Colonic mucosa (tissue), 4 donors: ENCODE data around the gene ISOC2. TPM values are rescaled to one million over a fixed set of nuclear protein-coding genes. Genes with fewer than 3 reads are reported as not detected.

Source experiments
- DNase-seq: peaks from one replicate; pipeline ENCODE4 v3.0.0-alpha.2; 2020
- H3K27ac ChIP-seq: fragments of 200-600 bp; one replicate; pipeline ENCODE4 v1.8.0; 2021
- H3K27me3 ChIP-seq: fragments of 200-600 bp; one replicate; pipeline ENCODE4 v1.8.0; 2021
- H3K36me3 ChIP-seq: fragments of 200-600 bp; one replicate; pipeline ENCODE4 v1.8.0; 2021
- H3K4me1 ChIP-seq: fragments of 200-600 bp; one replicate; pipeline ENCODE4 v1.8.0; 2021; ENCODE audit warnings: mild to moderate bottlenecking
- H3K4me3 ChIP-seq: fragments of 200-600 bp; one replicate; pipeline ENCODE4 v1.8.0; 2021
- H3K9ac ChIP-seq, 2 donors: one replicate each; pipeline ENCODE4 v1.7.0; 2013; ENCODE audit warnings: control low read depth in 2 of 2, low read depth in 2 of 2, low read length in 2 of 2
- H3K9me3 ChIP-seq: fragments of 200-600 bp; one replicate; pipeline ENCODE4 v1.8.0; 2021
- CTCF ChIP-seq: fragments of 200-600 bp; IDR thresholded peaks from one replicate; pipeline ENCODE4 v1.8.0; 2022; ENCODE audit warnings: antibody characterized with exemption, mild to moderate bottlenecking
- intact Hi-C: fragments of 100-400 bp; cut with DNase I; formaldehyde crosslinking; loops from one replicate; pipeline ENCODE4 v1.14.1; 2022
- total RNA-seq, 2 donors: library from RNA; stranded (reverse); fragmentation: NEBNext Ultra II Directional in 1 of 2; extraction: Animal tissue kit (Norgen Biotek cat#: 25700) in 1 of 2; gene quantifications; one replicate each; pipeline ENCODE4 v1.2.1, GENCODE V29; 2021
- donor health status: healthy.
- donor health status: DM: no; HTN: no; CAD: no.
- donor health status: DM: no; HTN: no; CAD: no.

The ISOC2 gene
- total RNA-seq, 2 donors from 2014 or later: 89.8 to 132 TPM

GRCh38 chr19:55473225-55474012 lies 12.0 kb upstream of the ISOC2 start:
- no peaks in the 10 kb centered on the region for H3K27me3 ChIP-seq
- H3K9ac ChIP-seq: no peak overlapping the region
- H3K36me3 ChIP-seq: no peaks in the 10 kb centered on the region
- no peaks in the 10 kb centered on the region for H3K4me1 ChIP-seq
- no peaks in the 10 kb centered on the region for H3K9me3 ChIP-seq
- no peak for DNase-seq
- H3K27ac ChIP-seq: no peak overlapping the region
- intact Hi-C loops: no loop called here
- TF ChIP-seq CTCF: no peak
- no peak overlapping the region for H3K4me3 ChIP-seq

- Histone ChIP-seq H3K36me3 (no peaks in the 10 kb centered on the region), H3K9me3 (no peaks in the 10 kb centered on the region), H3K27me3 (no peaks in the 10 kb centered on the region), H3K4me3 (no peak overlapping the region), H3K4me1 (no peaks in the 10 kb centered on the region), H3K9ac (no peak overlapping the region), H3K27ac (no peak overlapping the region)
- no peak for TF ChIP-seq CTCF
- no peak for DNase-seq
- intact Hi-C loops: no loop called here
These were observed 11.0 kb upstream of the ISOC2 start for GRCh38 chr19:55472463-55472862.

GRCh38 chr19:55471266-55471665 lies 9.8 kb upstream of the ISOC2 start:
- intact Hi-C loops: no loop called here
- no peak for DNase-seq

GRCh38 chr19:55468054-55468393 lies 6.6 kb upstream of the ISOC2 start:
- no peaks in the 10 kb centered on the region for H3K36me3 ChIP-seq
- no peaks in the 10 kb centered on the region for H3K9me3 ChIP-seq
- no peaks in the 10 kb centered on the region for H3K27me3 ChIP-seq
- H3K9ac ChIP-seq: no peak overlapping the region
- intact Hi-C loops: loop anchor here (5.0 kb wide), 1 partner anchor 34 kb away; no protein-coding TSS in a partner anchor
- no peak overlapping the region for H3K4me3 ChIP-seq
- TF ChIP-seq CTCF: no peak
- no peak overlapping the region for H3K27ac ChIP-seq
- no peaks in the 10 kb centered on the region for H3K4me1 ChIP-seq
- no peak for DNase-seq

More at GRCh38 chr19:55471266-55471665, 9.8 kb upstream of the ISOC2 start:
- Histone ChIP-seq H3K27ac (no peak overlapping the region), H3K4me1 (no peaks in the 10 kb centered on the region), H3K9me3 (no peaks in the 10 kb centered on the region), H3K9ac (no peak overlapping the region), H3K27me3 (no peaks in the 10 kb centered on the region), H3K4me3 (no peak overlapping the region), H3K36me3 (no peaks in the 10 kb centered on the region)
- TF ChIP-seq CTCF: no peak

- intact Hi-C loops: loop anchor here (5.0 kb wide), 1 partner anchor 35 kb away; no protein-coding TSS in a partner anchor
- no peak overlapping the region for H3K4me3 ChIP-seq
- no peaks in the 10 kb centered on the region for H3K4me1 ChIP-seq
- no peak overlapping the region for H3K9ac ChIP-seq
- DNase-seq: peak; percentile 62
- TF ChIP-seq CTCF: peak; percentile 98
- H3K27ac ChIP-seq: no peak overlapping the region
- no peaks in the 10 kb centered on the region for H3K9me3 ChIP-seq
- no peaks in the 10 kb centered on the region for H3K36me3 ChIP-seq
- H3K27me3 ChIP-seq: no peaks in the 10 kb centered on the region
These were observed 6.0 kb upstream of the ISOC2 start for GRCh38 chr19:55467236-55468053.
